Panc1 (cell line): ENCODE measurements around the gene BASP1. TPM values are rescaled to one million over a fixed set of nuclear protein-coding genes. Genes with fewer than 3 reads are reported as not detected.

Source experiments
- ATAC-seq: fragments of 200-7000 bp; cut with Tn5 transposase; 2 replicates; pipeline ENCODE4 v1.9.1; 2020; ENCODE audit warnings: mild to moderate bottlenecking, moderate library complexity
- BruUV-seq: library from RNA; stranded (reverse); fragments of 400-500 nt; replicated peaks from 2 replicates; lab custom pipeline; 2021; lab: Mats Ljungman, UMichigan
- CTCF ChIA-PET: fragments of 300-600 bp; sonication (Branson Sonifier 250); formaldehyde crosslinking; loops from one replicate; lab custom pipeline; 2022; ENCODE audit warnings: antibody characterized with exemption; lab: Charles Lee
- POLR2A ChIA-PET: fragments of 300-600 bp; sonication (Branson Sonifier 250); formaldehyde crosslinking; loops from one replicate; lab custom pipeline; 2022; ENCODE audit warnings: antibody characterized with exemption; lab: Charles Lee
- DNase-seq: peaks from one replicate; pipeline ENCODE4 v3.0.0-alpha.2; 2010; ENCODE audit warnings: low read depth, low spot score
- H3K27ac ChIP-seq: 2 replicates; pipeline ENCODE4 v1.5.1; 2011; ENCODE audit warnings: mild to moderate bottlenecking, low read length, inconsistent platforms
- H3K27me3 ChIP-seq: fragments of 200-500 bp; sonication (Bioruptor generic); 2 replicates; pipeline ENCODE4 v1.6.0; 2014; ENCODE audit warnings: low read length, inconsistent platforms; ENCODE audit not compliant: control insufficient read depth, insufficient read depth
- H3K36me3 ChIP-seq: fragments of 200-500 bp; sonication (Bioruptor generic); 2 replicates; pipeline ENCODE4 v1.5.1; 2014; ENCODE audit warnings: inconsistent platforms, mild to moderate bottlenecking, low read length, moderate library complexity; ENCODE audit not compliant: control insufficient read depth, insufficient read depth
- H3K4me1 ChIP-seq: 2 replicates; pipeline ENCODE4 v1.5.1; 2011; ENCODE audit warnings: inconsistent platforms, mild to moderate bottlenecking, low read length, moderate library complexity; ENCODE audit not compliant: control insufficient read depth, insufficient read depth
- H3K4me3 ChIP-seq, 2 experiments: 2 replicates each; pipeline ENCODE4 v1.5.1; 2011 to 2012; ENCODE audit warnings: low read depth in 2 of 2, low read length in 2 of 2, mild to moderate bottlenecking in 2 of 2, inconsistent platforms in 1 of 2, moderate library complexity in 1 of 2
- H3K9me3 ChIP-seq: fragments of 200-500 bp; sonication (Bioruptor generic); 2 replicates; pipeline ENCODE4 v1.5.1; 2014; ENCODE audit warnings: low read depth, mild to moderate bottlenecking, inconsistent platforms, low read length, moderate library complexity; ENCODE audit not compliant: control insufficient read depth, insufficient read depth
- POLR2AphosphoS5 ChIP-seq: IDR thresholded peaks from 2 replicates; pipeline ENCODE4 v1.6.1; 2012; ENCODE audit warnings: mild to moderate bottlenecking, low read depth, low read length, moderate library complexity
- REST ChIP-seq, 2 experiments: IDR thresholded peaks; 2 replicates each; pipeline ENCODE4 v1.6.1; 2011 to 2012; ENCODE audit warnings: low read depth in 2 of 2, control low read depth in 1 of 2, low read length in 1 of 2, mild to moderate bottlenecking in 1 of 2, moderate library complexity in 1 of 2; ENCODE audit not compliant: insufficient read depth in 1 of 2
- SIN3A ChIP-seq: IDR thresholded peaks from 2 replicates; pipeline ENCODE4 v1.6.1; 2012; ENCODE audit warnings: low read depth, mild to moderate bottlenecking, low read length, moderate library complexity, borderline replicate concordance; ENCODE audit not compliant: insufficient read depth
- TCF7L2 ChIP-seq: IDR thresholded peaks from 2 replicates; pipeline ENCODE4 v1.6.1; 2011; ENCODE audit warnings: mild to moderate bottlenecking, low read depth, low read length, inconsistent platforms
- in situ Hi-C: cut with HindIII; loops from 2 replicates; pipeline ENCODE4 v1.10.0; 2016; ENCODE audit warnings: low sequenced_read_pairs, low pct_unique_long_range_greater_than_20kb
- intact Hi-C: fragments of 100-400 bp; cut with micrococcal nuclease; formaldehyde crosslinking; loops from one replicate; pipeline ENCODE4 v1.10.0; 2022; ENCODE audit not compliant: unreplicated experiment
- total RNA-seq: library from RNA; stranded (reverse); gene quantifications from one replicate; pipeline ENCODE4 v1.2.1, GENCODE V29; 2021; ENCODE audit not compliant: unreplicated experiment
- TF ChIP-seq, protein P1 (sequence below): fragments of 450-650 bp; IDR thresholded peaks from 2 replicates; pipeline ENCODE4 v1.5.1; 2017; ENCODE audit warnings: mild to moderate bottlenecking

BASP1 gene
- total RNA-seq, 1 experiment from 2014 or later = 217 TPM

DNA sequence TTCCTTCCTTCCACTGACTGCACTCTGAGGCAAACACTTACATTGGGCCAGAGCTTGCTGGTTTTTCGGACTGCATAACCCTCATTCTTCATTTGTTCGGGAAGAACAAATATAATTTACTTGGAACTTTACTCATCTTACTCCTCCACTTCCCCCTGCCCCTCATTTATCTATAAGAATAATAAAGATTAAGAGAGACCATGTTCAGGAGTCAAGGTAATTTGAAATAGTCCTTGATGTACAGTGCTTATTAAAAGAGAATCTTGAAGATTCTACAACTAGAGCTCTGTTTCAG, 65.6 kb downstream of the BASP1 start:
- ChIA-PET POLR2A (interaction anchor here (0.5 to 0.7 kb wide), 3 partner anchors 9 to 871 kb away, joined by 3 to 7 read pairs (median 3); no protein-coding TSS in a partner anchor), CTCF (interaction anchor here (0.7 kb wide), 1 partner anchor 12 kb away, joined by 4 read pairs; no protein-coding TSS in a partner anchor)
- H3K4me1 ChIP-seq = no peaks in the 10 kb centered on the region
- no peak overlapping the region for H3K4me3 ChIP-seq
- H3K9me3 ChIP-seq = no peaks in the 10 kb centered on the region
- intact Hi-C loops = no loop called here
- no peaks in the 10 kb centered on the region for H3K36me3 ChIP-seq
- H3K27ac ChIP-seq = no peak overlapping the region
- TF ChIP-seq, protein P1, sequence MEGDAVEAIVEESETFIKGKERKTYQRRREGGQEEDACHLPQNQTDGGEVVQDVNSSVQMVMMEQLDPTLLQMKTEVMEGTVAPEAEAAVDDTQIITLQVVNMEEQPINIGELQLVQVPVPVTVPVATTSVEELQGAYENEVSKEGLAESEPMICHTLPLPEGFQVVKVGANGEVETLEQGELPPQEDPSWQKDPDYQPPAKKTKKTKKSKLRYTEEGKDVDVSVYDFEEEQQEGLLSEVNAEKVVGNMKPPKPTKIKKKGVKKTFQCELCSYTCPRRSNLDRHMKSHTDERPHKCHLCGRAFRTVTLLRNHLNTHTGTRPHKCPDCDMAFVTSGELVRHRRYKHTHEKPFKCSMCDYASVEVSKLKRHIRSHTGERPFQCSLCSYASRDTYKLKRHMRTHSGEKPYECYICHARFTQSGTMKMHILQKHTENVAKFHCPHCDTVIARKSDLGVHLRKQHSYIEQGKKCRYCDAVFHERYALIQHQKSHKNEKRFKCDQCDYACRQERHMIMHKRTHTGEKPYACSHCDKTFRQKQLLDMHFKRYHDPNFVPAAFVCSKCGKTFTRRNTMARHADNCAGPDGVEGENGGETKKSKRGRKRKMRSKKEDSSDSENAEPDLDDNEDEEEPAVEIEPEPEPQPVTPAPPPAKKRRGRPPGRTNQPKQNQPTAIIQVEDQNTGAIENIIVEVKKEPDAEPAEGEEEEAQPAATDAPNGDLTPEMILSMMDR = no peak
- no peak for TF ChIP-seq POLR2AphosphoS5
- no peak for TF ChIP-seq SIN3A
- no peak for TF ChIP-seq REST (IDR thresholded peaks at IDR 0.05; ENCODE audit: insufficient read depth in 1 of 2, low read depth in 2 of 2, low read length in 1 of 2)
- no peak for TF ChIP-seq TCF7L2
- no TSS peak for BruUV-seq
- no peaks in the 10 kb centered on the region for H3K27me3 ChIP-seq
- ATAC-seq = no peak
- DNase-seq = no peak
- in situ Hi-C loops = no loop called here

DNA sequence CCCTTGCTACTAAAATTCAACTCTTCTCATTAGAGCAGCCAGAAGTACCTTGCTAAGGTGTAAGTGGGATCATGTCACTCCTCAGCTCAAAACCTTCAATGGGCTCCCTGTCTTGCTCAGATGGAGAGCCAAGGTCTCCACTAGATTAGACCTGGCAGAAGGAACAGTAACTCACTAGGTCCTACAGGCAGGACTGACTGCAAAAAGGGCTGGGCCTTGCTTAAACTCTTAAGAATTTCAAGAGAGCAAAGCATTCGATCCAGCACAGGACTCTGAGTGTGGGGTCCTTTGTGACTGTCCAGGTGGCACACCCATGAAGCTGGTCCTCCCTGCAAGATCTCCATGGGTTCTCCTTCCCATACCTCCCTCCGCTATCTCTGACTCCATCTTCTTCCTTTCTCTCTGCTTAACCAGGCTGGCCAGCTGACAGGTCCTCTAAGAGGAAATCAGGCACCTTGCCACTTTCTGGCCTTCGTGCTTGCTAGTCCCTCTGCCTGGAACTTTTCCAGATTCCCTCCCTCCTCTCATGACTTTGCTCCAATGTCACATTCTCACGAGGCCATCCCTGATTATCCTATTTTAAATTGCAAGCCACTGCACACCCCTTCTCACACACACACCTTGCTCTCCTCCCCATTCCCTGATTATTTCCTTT, 70.2 kb downstream of the BASP1 start:
- intact Hi-C loops = no loop called here
- Histone ChIP-seq H3K9me3 (no peaks in the 10 kb centered on the region), H3K36me3 (no peaks in the 10 kb centered on the region), H3K4me1 (no peaks in the 10 kb centered on the region), H3K4me3 (no peak overlapping the region), H3K27me3 (no peaks in the 10 kb centered on the region), H3K27ac (no peak overlapping the region)
- TF ChIP-seq TCF7L2 = no peak
- TF ChIP-seq REST (IDR thresholded peaks at IDR 0.05; ENCODE audit: insufficient read depth in 1 of 2, low read depth in 2 of 2, low read length in 1 of 2) = no peak
- no peak for TF ChIP-seq POLR2AphosphoS5
- TF ChIP-seq, protein P1 = no peak
- no peak for TF ChIP-seq SIN3A
- ChIA-PET POLR2A (no interaction called here), CTCF (no interaction called here)
- in situ Hi-C loops = no loop called here
- no TSS peak for BruUV-seq
- no peak for DNase-seq
- ATAC-seq = no peak
